ENCODE measurements around the gene ALG1. TPM values are rescaled to one million over a fixed set of nuclear protein-coding genes. Genes with fewer than 3 reads are reported as not detected.

Gene ALG1
- total and polyA plus RNA-seq, 2 experiments from 2014 or later, result 20.2 to 36.4 TPM

DNA sequence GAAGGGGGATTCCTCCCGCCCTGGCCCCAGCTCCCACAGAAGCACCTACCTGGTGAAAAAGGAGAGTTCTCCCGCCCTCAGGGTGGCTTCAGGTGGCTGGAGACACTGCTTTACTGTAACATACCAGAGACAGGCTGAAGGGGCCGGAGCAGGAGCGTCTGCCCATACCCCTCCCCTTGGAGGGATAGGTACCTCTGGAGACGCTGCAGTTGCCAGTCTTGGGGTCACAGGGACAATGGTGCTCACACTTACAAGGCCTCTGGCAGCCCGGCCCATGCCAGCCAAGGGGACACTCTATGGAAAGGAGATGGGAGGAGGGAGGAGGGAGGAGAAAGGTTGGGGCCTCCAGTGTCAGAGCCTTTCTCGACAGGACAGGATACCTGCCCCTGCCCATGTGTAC lies 44.6 kb upstream of the ALG1 start:
- H3K27me3 Mint-ChIP-seq (ENCODE audit: insufficient read depth, low read depth, poor library complexity), result peaks cover 9% of the 10 kb centered on the region
- Histone ChIP-seq H3K9me2 (ENCODE audit: insufficient read depth) (no peaks in the 10 kb centered on the region), H3K27me3 (ENCODE audit: insufficient read depth) (no peaks in the 10 kb centered on the region), H3F3A (replicated peaks; ENCODE audit: low read depth) (no peaks in the 10 kb centered on the region), H3K4me3 (no peak overlapping the region), H3K4me1 (ENCODE audit: insufficient read depth) (no peaks in the 10 kb centered on the region), H2AFZ (no peak overlapping the region), H3K79me2 (replicated peaks; ENCODE audit: insufficient read depth) (no peaks in the 10 kb centered on the region), H3K36me3 (ENCODE audit: insufficient read depth) (no peaks in the 10 kb centered on the region), H4K20me1 (replicated peaks; ENCODE audit: insufficient read depth) (no peaks in the 10 kb centered on the region), H3K4me2 (no peak overlapping the region), H3K27ac (ENCODE audit: low read depth) (no peak overlapping the region)
- no peaks in the 10 kb centered on the region for H3K36me3 Mint-ChIP-seq (ENCODE audit: low read depth)
- no peak for TF ChIP-seq POLR2AphosphoS5 (IDR thresholded peaks at IDR 0.05; ENCODE audit: low read depth)
- TF ChIP-seq JUNB (IDR thresholded peaks at IDR 0.05; ENCODE audit: unreplicated experiment), result no peak
- no peak for TF ChIP-seq NANOG (IDR thresholded peaks at IDR 0.05; ENCODE audit: borderline replicate concordance)
- no peak for TF ChIP-seq ZNF331 (CRISPR knock-in tag; IDR thresholded peaks at IDR 0.05; ENCODE audit: low read depth)
- TF ChIP-seq EZH2 (IDR thresholded peaks at IDR 0.05; ENCODE audit: low read depth, unreplicated experiment), result no peak
- TF ChIP-seq, protein P1, sequence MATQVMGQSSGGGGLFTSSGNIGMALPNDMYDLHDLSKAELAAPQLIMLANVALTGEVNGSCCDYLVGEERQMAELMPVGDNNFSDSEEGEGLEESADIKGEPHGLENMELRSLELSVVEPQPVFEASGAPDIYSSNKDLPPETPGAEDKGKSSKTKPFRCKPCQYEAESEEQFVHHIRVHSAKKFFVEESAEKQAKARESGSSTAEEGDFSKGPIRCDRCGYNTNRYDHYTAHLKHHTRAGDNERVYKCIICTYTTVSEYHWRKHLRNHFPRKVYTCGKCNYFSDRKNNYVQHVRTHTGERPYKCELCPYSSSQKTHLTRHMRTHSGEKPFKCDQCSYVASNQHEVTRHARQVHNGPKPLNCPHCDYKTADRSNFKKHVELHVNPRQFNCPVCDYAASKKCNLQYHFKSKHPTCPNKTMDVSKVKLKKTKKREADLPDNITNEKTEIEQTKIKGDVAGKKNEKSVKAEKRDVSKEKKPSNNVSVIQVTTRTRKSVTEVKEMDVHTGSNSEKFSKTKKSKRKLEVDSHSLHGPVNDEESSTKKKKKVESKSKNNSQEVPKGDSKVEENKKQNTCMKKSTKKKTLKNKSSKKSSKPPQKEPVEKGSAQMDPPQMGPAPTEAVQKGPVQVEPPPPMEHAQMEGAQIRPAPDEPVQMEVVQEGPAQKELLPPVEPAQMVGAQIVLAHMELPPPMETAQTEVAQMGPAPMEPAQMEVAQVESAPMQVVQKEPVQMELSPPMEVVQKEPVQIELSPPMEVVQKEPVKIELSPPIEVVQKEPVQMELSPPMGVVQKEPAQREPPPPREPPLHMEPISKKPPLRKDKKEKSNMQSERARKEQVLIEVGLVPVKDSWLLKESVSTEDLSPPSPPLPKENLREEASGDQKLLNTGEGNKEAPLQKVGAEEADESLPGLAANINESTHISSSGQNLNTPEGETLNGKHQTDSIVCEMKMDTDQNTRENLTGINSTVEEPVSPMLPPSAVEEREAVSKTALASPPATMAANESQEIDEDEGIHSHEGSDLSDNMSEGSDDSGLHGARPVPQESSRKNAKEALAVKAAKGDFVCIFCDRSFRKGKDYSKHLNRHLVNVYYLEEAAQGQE (IDR thresholded peaks at IDR 0.05; ENCODE audit: unreplicated experiment), result no peak
- no peak for TF ChIP-seq CREB1 (CRISPR knock-in tag; IDR thresholded peaks at IDR 0.05; ENCODE audit: low read depth)
- no peak for TF ChIP-seq ZNF114 (CRISPR knock-in tag; IDR thresholded peaks at IDR 0.05)
- TF ChIP-seq, protein P2, sequence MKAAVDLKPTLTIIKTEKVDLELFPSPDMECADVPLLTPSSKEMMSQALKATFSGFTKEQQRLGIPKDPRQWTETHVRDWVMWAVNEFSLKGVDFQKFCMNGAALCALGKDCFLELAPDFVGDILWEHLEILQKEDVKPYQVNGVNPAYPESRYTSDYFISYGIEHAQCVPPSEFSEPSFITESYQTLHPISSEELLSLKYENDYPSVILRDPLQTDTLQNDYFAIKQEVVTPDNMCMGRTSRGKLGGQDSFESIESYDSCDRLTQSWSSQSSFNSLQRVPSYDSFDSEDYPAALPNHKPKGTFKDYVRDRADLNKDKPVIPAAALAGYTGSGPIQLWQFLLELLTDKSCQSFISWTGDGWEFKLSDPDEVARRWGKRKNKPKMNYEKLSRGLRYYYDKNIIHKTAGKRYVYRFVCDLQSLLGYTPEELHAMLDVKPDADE (IDR thresholded peaks at IDR 0.05), result no peak
- no peak for TF ChIP-seq EZH2phosphoT487 (IDR thresholded peaks at IDR 0.05; ENCODE audit: unreplicated experiment)
- TF ChIP-seq, protein P3, sequence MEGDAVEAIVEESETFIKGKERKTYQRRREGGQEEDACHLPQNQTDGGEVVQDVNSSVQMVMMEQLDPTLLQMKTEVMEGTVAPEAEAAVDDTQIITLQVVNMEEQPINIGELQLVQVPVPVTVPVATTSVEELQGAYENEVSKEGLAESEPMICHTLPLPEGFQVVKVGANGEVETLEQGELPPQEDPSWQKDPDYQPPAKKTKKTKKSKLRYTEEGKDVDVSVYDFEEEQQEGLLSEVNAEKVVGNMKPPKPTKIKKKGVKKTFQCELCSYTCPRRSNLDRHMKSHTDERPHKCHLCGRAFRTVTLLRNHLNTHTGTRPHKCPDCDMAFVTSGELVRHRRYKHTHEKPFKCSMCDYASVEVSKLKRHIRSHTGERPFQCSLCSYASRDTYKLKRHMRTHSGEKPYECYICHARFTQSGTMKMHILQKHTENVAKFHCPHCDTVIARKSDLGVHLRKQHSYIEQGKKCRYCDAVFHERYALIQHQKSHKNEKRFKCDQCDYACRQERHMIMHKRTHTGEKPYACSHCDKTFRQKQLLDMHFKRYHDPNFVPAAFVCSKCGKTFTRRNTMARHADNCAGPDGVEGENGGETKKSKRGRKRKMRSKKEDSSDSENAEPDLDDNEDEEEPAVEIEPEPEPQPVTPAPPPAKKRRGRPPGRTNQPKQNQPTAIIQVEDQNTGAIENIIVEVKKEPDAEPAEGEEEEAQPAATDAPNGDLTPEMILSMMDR (conservative IDR thresholded peaks at IDR 0.05; ENCODE audit: low read depth in 2 of 2), result no peak
- TF ChIP-seq STAT1 (IDR thresholded peaks at IDR 0.05; ENCODE audit: unreplicated experiment), result no peak
- TF ChIP-seq, protein P4, sequence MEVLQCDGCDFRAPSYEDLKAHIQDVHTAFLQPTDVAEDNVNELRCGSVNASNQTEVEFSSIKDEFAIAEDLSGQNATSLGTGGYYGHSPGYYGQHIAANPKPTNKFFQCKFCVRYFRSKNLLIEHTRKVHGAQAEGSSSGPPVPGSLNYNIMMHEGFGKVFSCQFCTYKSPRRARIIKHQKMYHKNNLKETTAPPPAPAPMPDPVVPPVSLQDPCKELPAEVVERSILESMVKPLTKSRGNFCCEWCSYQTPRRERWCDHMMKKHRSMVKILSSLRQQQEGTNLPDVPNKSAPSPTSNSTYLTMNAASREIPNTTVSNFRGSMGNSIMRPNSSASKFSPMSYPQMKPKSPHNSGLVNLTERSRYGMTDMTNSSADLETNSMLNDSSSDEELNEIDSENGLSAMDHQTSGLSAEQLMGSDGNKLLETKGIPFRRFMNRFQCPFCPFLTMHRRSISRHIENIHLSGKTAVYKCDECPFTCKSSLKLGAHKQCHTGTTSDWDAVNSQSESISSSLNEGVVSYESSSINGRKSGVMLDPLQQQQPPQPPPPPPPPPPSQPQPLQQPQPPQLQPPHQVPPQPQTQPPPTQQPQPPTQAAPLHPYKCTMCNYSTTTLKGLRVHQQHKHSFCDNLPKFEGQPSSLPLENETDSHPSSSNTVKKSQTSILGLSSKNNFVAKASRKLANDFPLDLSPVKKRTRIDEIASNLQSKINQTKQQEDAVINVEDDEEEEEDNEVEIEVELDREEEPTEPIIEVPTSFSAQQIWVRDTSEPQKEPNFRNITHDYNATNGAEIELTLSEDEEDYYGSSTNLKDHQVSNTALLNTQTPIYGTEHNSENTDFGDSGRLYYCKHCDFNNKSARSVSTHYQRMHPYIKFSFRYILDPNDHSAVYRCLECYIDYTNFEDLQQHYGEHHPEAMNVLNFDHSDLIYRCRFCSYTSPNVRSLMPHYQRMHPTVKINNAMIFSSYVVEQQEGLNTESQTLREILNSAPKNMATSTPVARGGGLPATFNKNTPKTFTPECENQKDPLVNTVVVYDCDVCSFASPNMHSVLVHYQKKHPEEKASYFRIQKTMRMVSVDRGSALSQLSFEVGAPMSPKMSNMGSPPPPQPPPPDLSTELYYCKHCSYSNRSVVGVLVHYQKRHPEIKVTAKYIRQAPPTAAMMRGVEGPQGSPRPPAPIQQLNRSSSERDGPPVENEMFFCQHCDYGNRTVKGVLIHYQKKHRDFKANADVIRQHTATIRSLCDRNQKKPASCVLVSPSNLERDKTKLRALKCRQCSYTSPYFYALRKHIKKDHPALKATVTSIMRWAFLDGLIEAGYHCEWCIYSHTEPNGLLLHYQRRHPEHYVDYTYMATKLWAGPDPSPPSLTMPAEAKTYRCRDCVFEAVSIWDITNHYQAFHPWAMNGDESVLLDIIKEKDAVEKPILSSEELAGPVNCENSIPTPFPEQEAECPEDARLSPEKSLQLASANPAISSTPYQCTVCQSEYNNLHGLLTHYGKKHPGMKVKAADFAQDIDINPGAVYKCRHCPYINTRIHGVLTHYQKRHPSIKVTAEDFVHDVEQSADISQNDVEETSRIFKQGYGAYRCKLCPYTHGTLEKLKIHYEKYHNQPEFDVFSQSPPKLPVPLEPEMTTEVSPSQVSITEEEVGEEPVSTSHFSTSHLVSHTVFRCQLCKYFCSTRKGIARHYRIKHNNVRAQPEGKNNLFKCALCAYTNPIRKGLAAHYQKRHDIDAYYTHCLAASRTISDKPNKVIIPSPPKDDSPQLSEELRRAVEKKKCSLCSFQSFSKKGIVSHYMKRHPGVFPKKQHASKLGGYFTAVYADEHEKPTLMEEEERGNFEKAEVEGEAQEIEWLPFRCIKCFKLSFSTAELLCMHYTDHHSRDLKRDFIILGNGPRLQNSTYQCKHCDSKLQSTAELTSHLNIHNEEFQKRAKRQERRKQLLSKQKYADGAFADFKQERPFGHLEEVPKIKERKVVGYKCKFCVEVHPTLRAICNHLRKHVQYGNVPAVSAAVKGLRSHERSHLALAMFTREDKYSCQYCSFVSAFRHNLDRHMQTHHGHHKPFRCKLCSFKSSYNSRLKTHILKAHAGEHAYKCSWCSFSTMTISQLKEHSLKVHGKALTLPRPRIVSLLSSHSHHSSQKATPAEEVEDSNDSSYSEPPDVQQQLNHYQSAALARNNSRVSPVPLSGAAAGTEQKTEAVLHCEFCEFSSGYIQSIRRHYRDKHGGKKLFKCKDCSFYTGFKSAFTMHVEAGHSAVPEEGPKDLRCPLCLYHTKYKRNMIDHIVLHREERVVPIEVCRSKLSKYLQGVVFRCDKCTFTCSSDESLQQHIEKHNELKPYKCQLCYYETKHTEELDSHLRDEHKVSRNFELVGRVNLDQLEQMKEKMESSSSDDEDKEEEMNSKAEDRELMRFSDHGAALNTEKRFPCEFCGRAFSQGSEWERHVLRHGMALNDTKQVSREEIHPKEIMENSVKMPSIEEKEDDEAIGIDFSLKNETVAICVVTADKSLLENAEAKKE (CRISPR knock-in tag; IDR thresholded peaks at IDR 0.05), result no peak
- peaks cover 8% of the 10 kb centered on the region; the same call in 1 of the 3 replicates for H3K4me1 Mint-ChIP-seq
- no peak overlapping the region for H3K27ac Mint-ChIP-seq
- DNase-seq (ENCODE audit: low spot score) (no peak), ATAC-seq (no peak)
- no peaks in the 10 kb centered on the region for H3K9me3 Mint-ChIP-seq
- no peak overlapping the region for H3K4me3 Mint-ChIP-seq

All from GM23338 (cell line).